NCI-H774 (cell line): ENCODE results near the gene PLEK2.
"Not testable (repeated sequence)": the region's sequence is repeated elsewhere in the genome, so short reads cannot be mapped to it uniquely, and the experiment has no call there.

ENCODE experiments used
- DNase-seq: peaks from one replicate; lab custom pipeline; 2025; lab: John Stamatoyannopoulos, UW

PLEK2 gene

DNA sequence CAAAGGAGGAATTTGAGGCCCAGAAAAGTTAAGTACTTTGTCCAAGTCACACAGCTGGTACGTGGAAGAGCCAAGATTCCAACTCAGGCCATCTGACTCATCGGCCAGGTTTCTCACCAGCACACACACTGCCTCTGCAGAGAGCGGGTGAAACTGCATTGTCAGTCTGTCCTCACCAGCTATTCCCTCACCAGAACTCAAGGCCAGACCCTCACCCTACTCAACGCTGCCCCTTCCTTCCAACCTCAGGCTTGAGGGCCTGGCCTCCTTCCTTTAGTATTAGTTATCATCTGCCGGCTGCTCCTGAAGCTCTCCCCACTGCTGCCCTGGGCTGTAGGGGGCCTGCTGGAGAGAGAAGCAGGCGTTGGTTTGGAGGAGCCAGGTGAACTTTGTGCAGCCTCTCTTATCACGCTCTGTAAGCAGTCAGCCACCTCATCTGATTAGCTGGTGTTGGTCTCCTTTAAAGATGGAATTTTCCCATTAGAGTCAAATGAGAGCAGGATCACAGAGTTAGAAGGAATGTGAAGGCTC lies 16.6 kb upstream of the PLEK2 start:
- no peak for DNase-seq

- peak; percentile 27 for DNase-seq
These were observed 15.1 kb upstream of the PLEK2 start for GRCh38 chr14:67426983-67427606.

DNA sequence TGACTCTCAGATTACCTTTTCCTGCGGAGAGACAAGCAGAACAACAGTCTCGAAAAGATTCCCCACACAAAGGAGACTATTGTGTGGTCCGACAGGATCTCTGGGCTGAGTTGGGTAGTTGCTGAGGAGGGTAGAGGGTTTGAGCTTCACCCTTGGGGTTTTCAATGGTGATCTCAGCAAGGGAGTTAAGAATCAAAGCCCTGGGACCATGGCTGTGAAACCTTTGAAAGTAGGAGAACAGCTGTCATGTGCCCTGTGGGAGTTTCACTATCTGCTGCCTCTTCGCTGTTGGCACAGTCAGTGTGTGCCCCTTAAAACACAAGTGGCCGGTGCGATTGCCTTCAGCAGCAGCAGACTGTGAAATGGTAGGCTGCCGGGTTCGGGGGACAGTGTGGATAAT lies 14.2 kb upstream of the PLEK2 start:
- DNase-seq: no peak

GRCh38 chr14:67425608-67426007 lies 13.6 kb upstream of the PLEK2 start:
- no peak for DNase-seq

- DNase-seq: no peak
These were observed 12.6 kb upstream of the PLEK2 start for GRCh38 chr14:67424539-67424938.

GRCh38 chr14:67423424-67423823 lies 11.5 kb upstream of the PLEK2 start:
- DNase-seq: no peak

DNA sequence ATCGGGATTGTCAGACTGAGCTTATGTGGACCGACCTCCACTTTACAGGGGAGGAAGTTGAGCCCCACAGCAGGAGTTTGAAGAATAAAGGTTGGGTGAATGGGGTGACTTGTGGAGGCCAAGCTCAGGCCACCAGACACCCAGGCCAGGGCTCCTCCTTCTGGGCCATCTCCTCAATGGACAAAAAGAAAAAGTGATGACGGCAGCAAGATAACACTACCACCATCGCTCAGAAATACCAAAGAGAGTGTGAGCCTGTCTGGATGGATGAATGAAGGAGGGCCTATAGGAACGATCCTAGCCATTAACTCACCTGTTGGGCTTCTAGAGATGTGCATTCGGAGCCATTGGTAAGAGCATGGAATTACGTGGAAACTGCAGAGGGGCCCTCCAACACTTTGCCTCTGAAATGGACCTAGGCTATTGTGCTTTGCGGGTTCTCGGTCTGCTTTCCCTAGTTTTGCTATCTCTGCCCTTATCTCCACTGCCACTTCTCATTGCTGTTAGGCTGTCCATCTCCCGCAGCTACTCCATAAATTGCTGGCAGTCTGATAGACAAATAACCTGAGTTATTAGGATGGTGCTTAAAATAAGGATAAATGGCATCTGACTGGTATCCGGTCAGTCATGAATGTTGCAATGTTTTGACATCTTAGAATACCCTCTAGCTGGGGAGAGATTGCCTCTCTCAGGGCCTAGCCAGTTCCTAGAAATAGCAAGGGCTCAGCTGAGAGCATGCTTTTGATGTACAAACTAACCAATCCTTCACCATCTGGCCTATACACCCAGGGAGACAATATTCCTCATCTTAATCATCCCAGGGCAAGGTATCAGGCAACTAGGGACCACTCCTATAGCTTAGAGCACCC lies 9.6 kb upstream of the PLEK2 start:
- no peak for DNase-seq

GRCh38 chr14:67420102-67420739 lies 8.3 kb upstream of the PLEK2 start:
- no peak for DNase-seq

DNA sequence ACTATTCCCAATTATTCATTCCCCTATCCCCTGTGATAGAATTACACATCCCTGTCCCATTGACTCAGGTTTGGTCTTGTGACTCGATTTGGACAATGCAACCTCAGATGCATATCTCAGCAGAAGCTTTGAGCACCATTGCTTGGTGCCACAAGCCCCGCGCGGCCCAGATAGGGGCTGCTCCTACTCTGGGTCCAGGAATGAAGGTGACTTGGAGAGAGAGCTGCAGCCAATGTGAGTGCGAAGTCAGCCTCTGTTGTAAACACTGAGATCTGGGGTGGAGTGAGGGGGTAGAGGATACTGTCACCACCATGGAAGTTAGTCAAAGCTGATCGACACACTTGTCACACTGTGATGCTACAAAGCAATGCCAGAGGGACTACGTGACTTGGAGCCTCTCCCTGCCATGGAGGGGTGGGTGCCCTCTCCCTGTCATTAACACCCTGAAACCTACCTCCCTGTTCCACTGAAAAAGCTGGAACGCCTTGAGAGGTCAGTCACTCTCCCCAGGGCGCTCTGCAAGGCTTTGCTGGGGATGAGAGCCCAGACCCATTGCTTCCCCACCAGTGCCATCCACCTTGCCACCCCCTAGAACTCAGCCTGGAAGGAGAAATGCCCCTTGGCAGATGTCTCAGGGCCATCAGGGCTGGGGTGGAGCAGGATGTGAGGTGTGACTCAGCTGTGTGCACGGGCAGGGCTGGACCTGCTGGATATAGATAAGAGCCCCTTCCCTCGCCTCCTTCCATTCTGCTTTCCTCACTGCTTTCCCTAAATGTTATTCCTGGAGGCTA lies 6.6 kb upstream of the PLEK2 start:
- no peak for DNase-seq

DNA sequence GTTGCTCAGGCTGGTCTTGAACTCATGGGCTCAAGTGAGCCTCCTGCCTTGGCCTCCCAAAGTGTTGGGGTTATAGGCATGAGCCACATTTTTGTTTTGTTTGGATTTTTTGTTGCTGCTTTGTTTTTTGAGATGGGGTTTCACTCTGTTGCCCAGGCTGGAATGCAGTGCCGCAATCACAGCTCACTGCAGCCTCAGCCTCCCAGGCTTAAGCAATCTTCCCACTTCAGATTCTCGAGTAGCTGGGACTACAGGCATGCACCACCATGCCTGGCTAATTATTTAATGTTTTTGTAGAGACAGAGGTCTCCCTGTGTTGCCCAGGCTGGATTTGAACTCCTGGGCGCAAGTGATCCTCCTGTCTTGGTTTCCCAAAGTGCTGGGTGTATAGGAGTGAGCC lies 5.7 kb upstream of the PLEK2 start:
- DNase-seq: no peak

GRCh38 chr14:67416810-67417209 lies 4.8 kb upstream of the PLEK2 start:
- DNase-seq: no peak

DNA sequence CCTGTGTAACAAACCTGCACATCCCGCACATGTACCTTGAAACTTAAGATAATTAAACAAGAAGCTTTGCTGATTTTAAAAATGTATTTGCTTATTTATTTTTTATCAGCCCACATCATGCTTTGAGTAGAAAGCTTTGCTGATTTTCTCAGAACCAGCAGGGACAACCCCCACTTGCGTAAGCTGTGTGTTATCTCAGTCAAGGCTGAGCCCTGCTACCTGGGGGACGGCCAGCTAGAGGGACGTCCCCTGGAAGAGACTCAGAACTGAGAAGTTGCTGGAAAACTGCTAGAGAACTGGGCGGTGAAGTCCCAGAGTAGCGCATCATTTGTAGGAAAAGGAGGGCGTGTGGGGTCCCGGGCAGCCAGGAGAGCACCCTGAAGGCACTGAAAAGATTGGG lies 4.1 kb upstream of the PLEK2 start:
- no peak for DNase-seq

DNA sequence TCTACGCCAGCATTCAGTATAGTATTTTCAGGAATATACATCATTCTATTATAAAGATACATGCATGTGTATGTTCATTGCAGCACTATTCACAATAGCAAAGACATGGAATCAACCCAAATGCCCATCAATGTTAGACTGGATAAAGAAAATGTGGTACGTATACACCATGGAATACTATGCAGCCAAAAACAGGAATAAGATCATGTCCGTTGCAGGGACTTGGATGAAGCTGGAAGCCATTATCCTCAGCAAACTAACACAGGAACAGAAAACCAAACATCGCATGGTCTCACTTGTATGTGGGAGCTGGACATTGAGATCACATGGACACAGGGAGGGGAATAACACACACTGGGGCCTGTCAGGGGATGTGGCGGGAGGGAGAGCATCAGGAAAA lies 3.6 kb upstream of the PLEK2 start:
- not testable (repeated sequence) for DNase-seq

DNA sequence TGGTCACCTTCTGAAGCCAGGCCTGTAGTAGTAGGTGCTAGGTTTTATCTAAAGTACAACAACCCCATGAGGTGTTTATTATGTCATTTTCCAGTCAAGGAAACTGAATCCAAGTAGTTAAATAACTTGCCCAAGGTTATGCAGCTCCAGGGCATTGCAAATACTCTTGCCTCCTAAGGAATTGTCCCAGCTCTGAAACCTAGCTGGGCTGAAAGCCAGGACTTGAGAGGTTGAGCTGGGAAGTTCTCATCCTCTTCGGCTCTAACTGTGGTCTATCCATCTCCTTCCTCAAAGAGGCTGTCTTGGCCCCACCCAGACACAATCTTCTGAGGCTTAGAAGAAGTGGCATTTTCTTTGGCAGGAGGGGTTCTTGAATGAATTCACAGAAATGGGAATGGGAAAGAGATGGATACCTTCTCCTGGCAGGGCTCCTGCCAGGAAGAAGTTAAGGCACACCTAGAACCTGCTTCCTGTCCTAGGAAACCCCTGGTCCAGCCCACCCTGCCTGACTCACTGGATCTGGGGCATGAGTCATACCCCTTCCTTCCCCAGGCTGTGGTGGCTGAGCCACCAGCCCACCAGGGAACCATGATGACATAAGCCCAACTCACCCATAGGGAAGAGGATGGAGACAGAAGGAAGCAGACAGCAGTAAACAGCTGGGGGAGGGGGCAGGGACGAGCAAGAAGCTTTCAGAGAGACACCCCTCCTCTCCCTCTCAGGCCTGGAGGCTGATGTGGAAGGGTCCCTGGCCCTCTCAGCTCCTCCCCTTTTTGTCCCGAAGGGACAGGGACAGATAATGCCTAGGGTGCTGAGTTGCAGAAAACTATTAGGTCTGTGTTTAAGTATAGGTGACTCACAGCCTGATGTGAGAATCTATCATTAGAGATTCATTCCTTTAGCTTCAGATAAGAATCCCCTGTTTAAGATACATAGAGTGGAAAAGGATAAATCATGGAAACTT lies 2.1 kb upstream of the PLEK2 start:
- no peak for DNase-seq

- DNase-seq: no peak
These were observed 595 bp downstream of the PLEK2 start for GRCh38 chr14:67411370-67411769.

GRCh38 chr14:67410313-67410712 lies 1.7 kb downstream of the PLEK2 start:
- DNase-seq: no peak

- DNase-seq: no peak
These were observed 2.5 kb downstream of the PLEK2 start for GRCh38 chr14:67409461-67409860.

DNA sequence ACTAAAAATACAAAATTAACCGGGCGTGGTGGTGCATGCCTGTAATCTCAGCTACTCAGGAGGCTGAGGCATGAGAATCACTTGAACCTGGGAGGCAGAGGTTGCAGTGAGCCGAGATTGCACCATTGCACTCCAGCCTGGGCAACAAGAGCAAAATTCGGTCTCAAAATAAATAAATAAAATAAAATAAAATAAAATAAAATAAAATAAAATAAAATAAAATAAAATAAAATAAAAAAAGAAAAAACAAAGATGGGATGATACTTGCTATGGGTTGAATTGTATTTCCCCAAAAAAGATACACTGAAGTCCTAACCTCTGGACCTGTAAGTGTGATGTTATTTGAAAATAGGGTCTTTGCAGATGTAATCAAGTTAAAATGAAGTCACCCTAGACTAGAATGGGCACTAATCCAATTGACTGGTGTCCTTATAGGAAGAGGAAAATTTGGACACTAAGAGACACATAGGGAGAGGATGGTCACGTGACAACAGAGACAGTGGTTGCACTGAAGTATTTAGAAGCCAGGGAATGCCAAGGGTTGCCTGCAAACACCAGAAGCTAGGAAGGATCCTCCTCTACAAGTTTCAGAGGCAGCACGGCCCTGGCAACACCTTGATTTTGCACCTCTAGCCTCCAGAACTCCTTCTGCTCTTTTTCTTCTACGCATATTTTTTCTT lies 3.7 kb downstream of the PLEK2 start:
- not testable (repeated sequence) for DNase-seq

GRCh38 chr14:67405771-67406170 lies 6.2 kb downstream of the PLEK2 start:
- DNase-seq: no peak

DNA sequence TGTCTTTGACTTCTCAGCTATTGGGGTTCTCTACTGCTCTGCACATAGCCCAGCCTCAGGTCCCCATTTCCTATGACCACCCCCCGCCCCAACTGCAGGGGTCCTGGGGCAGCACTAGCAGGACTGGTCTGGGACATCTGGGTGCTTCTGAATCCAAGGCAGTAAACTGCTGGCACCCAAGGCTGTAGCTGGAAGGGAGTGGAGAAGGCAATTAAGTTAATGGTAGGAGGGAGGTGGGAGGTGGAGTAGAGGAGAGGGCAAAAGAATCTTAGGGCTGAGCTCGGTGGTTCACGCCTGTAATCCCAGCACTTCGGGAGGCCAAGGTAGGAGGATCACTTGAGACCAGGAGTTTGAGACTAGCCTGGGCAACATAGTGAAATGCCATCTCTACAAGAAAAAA lies 11.5 kb downstream of the PLEK2 start:
- no peak for DNase-seq
